Hepatocyte (in vitro differentiated cells): ENCODE data around the gene EFNB3. TPM values are rescaled to one million over a fixed set of nuclear protein-coding genes. Genes with fewer than 3 reads are reported as not detected.
A peak's percentile ranks its signal among the peaks of the same experiment; 100 is the strongest.

ENCODE experiments used
- DNase-seq: peaks from one replicate; pipeline ENCODE4 v3.0.0-alpha.2; 2016; ENCODE audit warnings: low spot score
- H2AFZ ChIP-seq: fragments of 200-600 bp; sonication (generic); 2 replicates; pipeline ENCODE4 v1.6.0; 2016; ENCODE audit warnings: antibody characterized with exemption, mild to moderate bottlenecking
- H3K27ac ChIP-seq: fragments of 200-600 bp; sonication (generic); 2 replicates; pipeline ENCODE4 v1.5.1; 2016; ENCODE audit warnings: mild to moderate bottlenecking
- H3K27me3 ChIP-seq: fragments of 200-600 bp; sonication (generic); 2 replicates; pipeline ENCODE4 v1.6.1; 2016
- H3K36me3 ChIP-seq: fragments of 200-600 bp; sonication (generic); replicated peaks from 2 replicates; pipeline ENCODE4 v1.5.1; 2016; ENCODE audit warnings: low read depth; ENCODE audit not compliant: insufficient read depth
- H3K4me1 ChIP-seq: fragments of 200-600 bp; sonication (generic); 2 replicates; pipeline ENCODE4 v1.5.1; 2016; ENCODE audit warnings: mild to moderate bottlenecking, moderate library complexity; ENCODE audit not compliant: insufficient read depth
- H3K4me2 ChIP-seq: fragments of 200-600 bp; sonication (generic); 2 replicates; pipeline ENCODE4 v1.6.0; 2016
- H3K4me3 ChIP-seq: fragments of 200-600 bp; sonication (generic); 2 replicates; pipeline ENCODE4 v1.5.1; 2016; ENCODE audit warnings: mild to moderate bottlenecking
- H3K79me2 ChIP-seq: fragments of 200-600 bp; sonication (generic); 2 replicates; pipeline ENCODE4 v1.6.0; 2017; ENCODE audit warnings: mild to moderate bottlenecking
- H3K9me2 ChIP-seq: fragments of 200-600 bp; sonication (generic); replicated peaks from 2 replicates; pipeline ENCODE4 v1.6.0; 2017; ENCODE audit warnings: mild to moderate bottlenecking; ENCODE audit not compliant: insufficient read depth
- H3K9me3 ChIP-seq: fragments of 200-600 bp; sonication (generic); 2 replicates; pipeline ENCODE4 v1.5.1; 2016; ENCODE audit warnings: low read depth, mild to moderate bottlenecking
- H4K20me1 ChIP-seq: fragments of 200-600 bp; sonication (generic); 2 replicates; pipeline ENCODE4 v1.6.0; 2016; ENCODE audit warnings: mild to moderate bottlenecking; ENCODE audit not compliant: insufficient read depth, poor library complexity, severe bottlenecking
- CTCF ChIP-seq: fragments of 200-600 bp; sonication (generic); IDR thresholded peaks from 2 replicates; pipeline ENCODE4 v1.5.1; 2016; ENCODE audit warnings: antibody characterized with exemption, mild to moderate bottlenecking; ENCODE audit not compliant: poor library complexity
- EZH2 ChIP-seq: fragments of 200-600 bp; sonication (generic); IDR thresholded peaks from 2 replicates; pipeline ENCODE4 v1.6.1; 2016; ENCODE audit warnings: antibody characterized with exemption, mild to moderate bottlenecking, borderline replicate concordance
- EZH2phosphoT487 ChIP-seq: fragments of 200-600 bp; sonication (generic); IDR thresholded peaks from one replicate; pipeline ENCODE4 v1.6.1; 2018; ENCODE audit warnings: antibody characterized with exemption, mild to moderate bottlenecking, low read depth, moderate library complexity; ENCODE audit not compliant: unreplicated experiment, severe bottlenecking
- WGBS: methylation state at CpG from one replicate; pipeline ENCODE4 v1.1.6; 2016; ENCODE audit warnings: low lambda C conversion rate; ENCODE audit errors: missing lambda C conversion rate; 5-methylcytosine and 5-hydroxymethylcytosine counted together
- polyA plus RNA-seq: library from polyadenylated mRNA; unstranded; fragments of >200 nt; fragmentation: Nextera tagmentation; extraction: Ambion mirVana; gene quantifications from 2 replicates; pipeline ENCODE4 v1.2.1, GENCODE V29; 2016
- total RNA-seq: library from RNA; depleted of rRNA; stranded (reverse); fragments of >200 nt; gene quantifications from 2 replicates; pipeline ENCODE4 v1.2.3, GENCODE V29; 2014

Gene EFNB3
- total and polyA plus RNA-seq, 2 experiments from 2014 or later = 8.6 to 10.6 TPM

DNA sequence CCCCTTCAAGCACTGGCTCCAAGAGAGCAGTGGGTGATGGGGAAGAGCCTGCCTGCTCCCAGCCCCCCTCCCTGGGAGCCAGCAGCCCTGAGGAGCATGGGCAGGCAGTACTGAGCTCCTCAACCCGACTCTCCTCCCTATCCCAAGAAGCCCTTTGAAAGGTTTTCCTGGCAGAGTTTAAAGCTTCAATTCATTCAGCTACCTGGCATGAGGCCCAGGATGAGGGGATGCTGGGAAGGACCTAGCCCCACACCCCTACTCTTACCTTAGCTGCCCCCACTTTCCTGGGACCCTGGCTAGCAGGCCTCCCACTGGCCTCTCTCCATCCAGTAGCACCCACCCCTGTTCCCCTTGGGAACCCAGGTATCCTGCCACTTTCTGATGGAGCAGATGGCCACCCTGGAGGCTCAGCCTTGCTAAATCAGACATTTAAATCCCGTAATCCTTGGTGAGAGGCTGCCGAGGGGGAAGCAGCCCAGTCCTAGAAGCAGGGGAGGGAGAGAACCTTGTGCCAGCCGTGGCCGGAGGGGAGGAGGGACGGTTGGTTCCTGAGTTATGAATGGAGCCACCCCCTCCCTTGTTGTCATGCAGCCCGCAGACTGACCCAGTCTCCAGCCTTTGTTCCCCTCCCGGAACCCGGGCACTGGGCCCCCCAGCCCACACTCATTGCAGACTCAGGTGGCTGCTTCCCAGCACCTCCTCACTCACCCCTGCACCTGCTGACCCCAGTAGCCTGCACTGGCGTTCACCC is 37.2 kb upstream of the EFNB3 start:
- H3K9me2 ChIP-seq = no peaks in the 10 kb centered on the region
- no peaks in the 10 kb centered on the region for H3K9me3 ChIP-seq
- H3K27ac ChIP-seq = no peak overlapping the region
- no peak for DNase-seq
- no peaks in the 10 kb centered on the region for H3K27me3 ChIP-seq
- H3K4me3 ChIP-seq = no peak overlapping the region
- H3K79me2 ChIP-seq = no peaks in the 10 kb centered on the region
- no peaks in the 10 kb centered on the region for H3K4me1 ChIP-seq
- WGBS = 87% methylated on average over 10 of the region's 10 CpGs
- no peak overlapping the region for H2AFZ ChIP-seq
- TF ChIP-seq EZH2phosphoT487 = no peak
- no peak for TF ChIP-seq EZH2
- no peak for TF ChIP-seq CTCF
- no peaks in the 10 kb centered on the region for H4K20me1 ChIP-seq
- no peaks in the 10 kb centered on the region for H3K36me3 ChIP-seq
- no peak overlapping the region for H3K4me2 ChIP-seq

DNA sequence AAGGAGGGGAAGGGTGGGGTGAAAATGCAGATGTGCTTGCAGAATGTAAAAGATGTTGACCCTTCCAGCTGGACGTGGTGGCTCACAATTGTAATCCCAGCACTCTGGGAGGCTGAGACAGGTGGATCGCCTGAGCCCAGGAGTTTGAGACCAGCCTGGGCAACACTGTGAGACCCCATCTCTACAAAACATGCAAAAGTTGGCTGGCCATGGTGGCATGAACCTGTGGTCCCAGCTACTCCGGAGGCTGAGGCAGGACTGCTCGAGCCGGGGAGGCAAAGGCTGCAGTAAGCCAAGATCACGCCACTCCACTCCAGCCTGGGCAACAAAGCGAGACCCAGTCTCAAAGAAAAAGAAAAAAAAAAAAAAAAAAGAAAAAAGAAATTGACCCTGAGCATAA is 36.5 kb upstream of the EFNB3 start:
- Histone ChIP-seq H3K9me2 (no peaks in the 10 kb centered on the region), H3K27me3 (no peaks in the 10 kb centered on the region), H4K20me1 (no peaks in the 10 kb centered on the region), H3K4me3 (no peak overlapping the region), H3K36me3 (no peaks in the 10 kb centered on the region), H3K27ac (no peak overlapping the region), H3K4me1 (no peaks in the 10 kb centered on the region), H3K79me2 (no peaks in the 10 kb centered on the region), H3K9me3 (no peaks in the 10 kb centered on the region), H2AFZ (no peak overlapping the region), H3K4me2 (no peak overlapping the region)
- DNase-seq = no peak
- WGBS = over 99% methylated on average over 7 of the region's 7 CpGs
- no peak for TF ChIP-seq EZH2phosphoT487
- TF ChIP-seq CTCF = no peak
- TF ChIP-seq EZH2 = no peak

GRCh38 chr17:7673239-7673638 is 31.8 kb upstream of the EFNB3 start:
- Histone ChIP-seq H3K4me2 (no peak overlapping the region), H3K79me2 (peaks cover 10% of the 10 kb centered on the region), H3K4me3 (no peak overlapping the region), H2AFZ (no peak overlapping the region), H3K27ac (no peak overlapping the region), H3K4me1 (no peaks in the 10 kb centered on the region), H4K20me1 (no peaks in the 10 kb centered on the region), H3K27me3 (no peaks in the 10 kb centered on the region), H3K9me2 (no peaks in the 10 kb centered on the region), H3K9me3 (no peaks in the 10 kb centered on the region), H3K36me3 (no peaks in the 10 kb centered on the region)
- no peak for DNase-seq
- 87% methylated on average over 2 of the region's 2 CpGs for WGBS
- TF ChIP-seq EZH2phosphoT487 (no peak), CTCF (peak; percentile 51)
